Measurements from ENCODE around the gene TIMM10B.
"Not testable (repeated sequence)": the region's sequence is repeated elsewhere in the genome, so short reads cannot be mapped to it uniquely, and the experiment has no call there.

Gene TIMM10B

DNA sequence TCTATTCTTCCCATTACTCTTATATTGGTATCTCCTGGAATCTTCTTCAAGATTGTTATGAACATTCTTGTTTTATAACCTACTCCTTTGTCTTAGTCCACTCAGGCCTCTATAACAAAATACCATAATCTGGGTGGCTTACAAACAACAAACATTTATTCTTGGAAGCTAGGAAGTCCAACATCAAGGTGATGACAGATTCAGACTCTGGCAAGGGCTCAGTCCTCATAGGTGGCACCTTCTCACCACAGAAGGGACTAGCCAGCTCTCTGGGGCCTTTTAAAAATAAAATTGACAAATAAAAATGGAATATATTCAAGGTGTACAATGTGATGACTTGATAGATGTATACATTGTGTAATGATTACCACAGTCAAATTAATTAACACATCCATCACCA is 35.6 kb downstream of the TIMM10B start:
- DNase-seq (ENCODE audit: low spot score), result no peak

- no peak for DNase-seq (ENCODE audit: low spot score)
Observed at GRCh38 chr11:6520265-6520664, 39.0 kb downstream of the TIMM10B start.

- not testable (repeated sequence) for DNase-seq (ENCODE audit: low spot score)
Observed at GRCh38 chr11:6521946-6522345, 40.6 kb downstream of the TIMM10B start.

DNA sequence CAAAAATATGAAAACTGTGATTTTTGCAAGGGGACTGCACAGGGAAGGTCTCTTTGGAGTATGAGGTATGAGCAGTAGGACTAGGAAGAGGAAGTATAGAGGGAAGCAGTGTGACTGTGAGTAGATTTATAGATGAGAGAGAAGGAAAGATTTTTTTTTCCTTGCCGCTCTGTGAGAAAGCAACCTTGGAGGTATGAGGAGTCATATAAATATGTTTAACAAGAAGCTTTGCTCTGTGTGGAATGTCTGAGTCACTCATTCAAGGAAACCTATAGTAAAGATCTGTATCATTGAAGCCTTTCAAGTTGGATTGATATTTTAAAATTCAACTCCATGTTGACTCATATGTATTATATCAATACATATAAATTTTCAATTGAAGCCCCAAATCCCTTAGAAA is 42.0 kb downstream of the TIMM10B start:
- no peak for DNase-seq (ENCODE audit: low spot score)

DNA sequence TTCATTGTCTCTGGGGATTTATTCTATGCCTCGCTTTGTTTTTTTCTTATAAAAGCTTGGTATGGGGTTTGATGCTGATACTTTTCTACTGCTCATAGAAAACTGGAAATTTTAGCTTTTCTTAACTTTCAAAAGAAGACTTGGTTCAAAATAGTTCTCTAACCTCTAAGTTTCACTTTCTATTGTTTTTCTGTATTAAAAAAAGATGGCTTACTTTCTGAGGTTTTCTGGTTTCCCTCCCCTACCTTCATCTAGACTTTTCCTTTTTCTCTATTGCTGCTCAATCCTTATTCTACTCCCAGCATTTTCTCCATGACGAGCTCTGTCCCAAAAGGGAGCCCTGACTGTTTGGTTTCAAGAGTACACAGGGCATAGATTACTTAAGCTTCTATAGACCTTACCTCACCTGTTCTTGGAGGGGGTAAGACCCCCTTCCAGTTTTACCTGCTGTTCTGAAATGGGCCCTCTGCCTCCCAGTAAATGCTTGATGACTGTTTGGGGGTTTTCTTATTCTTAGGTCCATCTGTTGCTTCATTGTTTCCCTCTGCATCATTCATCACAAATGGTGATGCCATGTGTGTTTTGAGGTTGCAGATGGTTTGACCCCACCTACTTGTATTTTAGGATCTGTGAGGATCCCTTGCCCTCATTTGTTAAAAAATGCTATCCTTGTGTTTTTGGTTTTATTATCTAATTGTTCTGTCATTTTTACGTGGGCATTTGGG is 45.3 kb downstream of the TIMM10B start:
- no peak for DNase-seq (ENCODE audit: low spot score)

DNA sequence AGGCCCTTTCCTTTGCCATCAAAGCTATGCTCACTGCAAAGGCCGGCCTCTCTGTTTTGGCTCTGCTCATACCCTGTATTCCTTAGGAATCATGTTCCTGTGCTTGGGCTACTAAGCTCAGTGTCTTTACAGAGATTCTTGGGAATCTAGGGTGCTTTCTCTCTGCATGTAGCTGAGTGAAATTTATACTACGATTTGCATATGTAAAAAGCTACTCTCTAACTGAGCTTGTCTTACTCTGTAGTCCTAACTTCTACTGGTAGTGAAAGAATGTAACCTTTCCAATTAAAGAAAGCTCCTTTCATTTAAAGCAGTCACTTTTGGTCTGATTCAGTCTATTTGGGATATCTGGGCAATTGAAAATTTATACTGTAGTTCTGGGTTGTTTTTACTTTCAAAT is 48.0 kb downstream of the TIMM10B start:
- DNase-seq (ENCODE audit: low spot score), result no peak

DNA sequence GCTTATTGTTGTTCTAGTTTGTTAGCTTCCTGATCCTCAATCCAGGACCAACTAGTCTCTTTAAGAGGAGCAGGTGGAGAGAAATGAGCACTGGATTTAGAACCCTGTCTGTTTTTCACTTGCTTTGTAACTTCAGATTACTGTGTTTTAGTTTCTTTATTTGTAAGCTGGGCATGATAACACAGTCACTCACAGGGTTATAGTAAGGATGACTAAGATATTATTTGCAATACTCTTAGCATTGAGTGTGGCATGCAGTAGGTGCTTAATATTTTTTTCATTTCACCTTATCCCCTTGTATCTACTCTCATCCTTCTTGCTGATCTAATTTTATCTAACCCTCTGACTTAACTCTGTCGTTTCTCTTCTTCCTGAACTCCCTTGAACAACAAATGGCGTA is 49.5 kb downstream of the TIMM10B start:
- no peak for DNase-seq (ENCODE audit: low spot score)

DNA sequence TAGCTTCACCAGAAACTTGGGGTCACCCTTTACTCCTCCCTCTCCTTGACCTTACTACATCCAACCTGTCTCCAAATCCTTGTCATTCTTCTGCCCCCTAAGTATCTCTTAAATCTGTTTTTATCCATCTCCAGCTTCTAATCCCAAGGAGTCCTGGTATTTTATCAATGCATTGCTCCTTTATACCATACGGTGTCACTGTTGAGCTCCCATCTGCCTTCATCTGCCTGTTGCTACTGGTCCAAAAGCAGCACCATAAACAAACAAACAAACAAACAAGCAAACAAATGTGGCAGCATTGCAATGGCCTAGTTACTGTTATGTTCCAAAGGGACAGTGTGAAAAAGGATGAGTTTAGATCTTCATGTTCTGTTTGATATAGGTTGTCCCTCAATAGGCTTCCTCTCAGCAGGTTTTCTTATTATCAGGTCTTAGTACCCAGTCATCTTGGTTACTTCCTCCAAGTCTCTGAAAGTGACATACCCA is 50.0 kb downstream of the TIMM10B start:
- DNase-seq (ENCODE audit: low spot score), result peak; percentile 68
